Measurements from ENCODE around the gene TESPA1.

Gene TESPA1

GRCh38 chr12:54983536-54984101 is 943 bp downstream of the TESPA1 start:
- DNase-seq: no peak

GRCh38 chr12:54981796-54982195 is 2.8 kb downstream of the TESPA1 start:
- no peak for DNase-seq

GRCh38 chr12:54980341-54980740 is 4.2 kb downstream of the TESPA1 start:
- DNase-seq: no peak

- DNase-seq: no peak
These were observed 6.7 kb downstream of the TESPA1 start for GRCh38 chr12:54977857-54978256.

- peak; percentile 60 for DNase-seq
These were observed 7.4 kb downstream of the TESPA1 start for GRCh38 chr12:54977155-54977554.

- no peak for DNase-seq
These were observed 8.7 kb downstream of the TESPA1 start for GRCh38 chr12:54975875-54976274.

- no peak for DNase-seq
These were observed 9.3 kb downstream of the TESPA1 start for GRCh38 chr12:54975272-54975671.

- DNase-seq: no peak
These were observed 10.3 kb downstream of the TESPA1 start for GRCh38 chr12:54974279-54974678.

GRCh38 chr12:54973556-54973955 is 11.0 kb downstream of the TESPA1 start:
- DNase-seq: no peak

- no peak for DNase-seq
These were observed 13.8 kb downstream of the TESPA1 start for GRCh38 chr12:54970741-54971140.

GRCh38 chr12:54968181-54968730 is 16.3 kb downstream of the TESPA1 start:
- DNase-seq: no peak

- DNase-seq: no peak
These were observed 17.1 kb downstream of the TESPA1 start for GRCh38 chr12:54967461-54967860.

GRCh38 chr12:54961190-54961589 is 23.4 kb downstream of the TESPA1 start:
- no peak for DNase-seq

GRCh38 chr12:54959291-54960018 is 25.1 kb downstream of the TESPA1 start:
- peak; percentile 3 for DNase-seq

- DNase-seq: peak; percentile 69
These were observed 26.4 kb downstream of the TESPA1 start for GRCh38 chr12:54958048-54958658.

- DNase-seq: no peak
These were observed 27.5 kb downstream of the TESPA1 start for GRCh38 chr12:54956818-54957641.

- DNase-seq: no peak
These were observed 28.2 kb downstream of the TESPA1 start for GRCh38 chr12:54956322-54956721.

GRCh38 chr12:54954801-54955200 is 29.8 kb downstream of the TESPA1 start:
- no peak for DNase-seq

GRCh38 chr12:54954228-54954627 is 30.3 kb downstream of the TESPA1 start:
- no peak for DNase-seq

GRCh38 chr12:54950071-54950727 is 34.4 kb downstream of the TESPA1 start:
- DNase-seq: no peak

GRCh38 chr12:54949073-54949711 is 35.4 kb downstream of the TESPA1 start:
- DNase-seq: no peak

- no peak for DNase-seq
These were observed 36.4 kb downstream of the TESPA1 start for GRCh38 chr12:54948171-54948570.
